ENCODE results near the gene MYF5.

The MYF5 gene

DNA sequence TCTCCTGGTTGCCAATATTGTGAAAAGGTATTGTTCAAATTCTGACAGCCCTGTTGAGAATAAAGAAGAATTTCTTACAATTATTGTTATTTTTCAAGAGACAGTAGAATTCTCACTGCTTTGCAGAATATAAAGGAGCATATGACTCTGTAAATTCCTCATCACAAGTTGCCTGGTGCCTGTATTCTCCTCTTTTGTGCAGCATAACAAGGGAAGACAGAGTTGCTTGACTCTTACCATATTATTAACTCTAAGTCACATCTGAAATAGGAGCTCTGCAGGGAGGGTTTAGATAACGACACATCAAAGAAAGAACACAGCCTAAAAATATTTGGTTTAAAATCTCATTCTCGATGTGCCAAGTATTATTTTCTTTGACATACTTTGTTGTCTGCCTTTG lies 31.1 kb downstream of the MYF5 start:
- TF ChIP-seq CREB1 (IDR thresholded peaks at IDR 0.05; ENCODE audit: low read depth), result no peak
- no peak for TF ChIP-seq RAD21 (IDR thresholded peaks at IDR 0.05; ENCODE audit: low read depth)
- no peak for TF ChIP-seq NFIC (IDR thresholded peaks at IDR 0.05)
- TF ChIP-seq CEBPB (IDR thresholded peaks at IDR 0.05), result no peak
- TF ChIP-seq, protein P1, sequence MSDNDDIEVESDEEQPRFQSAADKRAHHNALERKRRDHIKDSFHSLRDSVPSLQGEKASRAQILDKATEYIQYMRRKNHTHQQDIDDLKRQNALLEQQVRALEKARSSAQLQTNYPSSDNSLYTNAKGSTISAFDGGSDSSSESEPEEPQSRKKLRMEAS (IDR thresholded peaks at IDR 0.05), result no peak
- TF ChIP-seq, protein P2, sequence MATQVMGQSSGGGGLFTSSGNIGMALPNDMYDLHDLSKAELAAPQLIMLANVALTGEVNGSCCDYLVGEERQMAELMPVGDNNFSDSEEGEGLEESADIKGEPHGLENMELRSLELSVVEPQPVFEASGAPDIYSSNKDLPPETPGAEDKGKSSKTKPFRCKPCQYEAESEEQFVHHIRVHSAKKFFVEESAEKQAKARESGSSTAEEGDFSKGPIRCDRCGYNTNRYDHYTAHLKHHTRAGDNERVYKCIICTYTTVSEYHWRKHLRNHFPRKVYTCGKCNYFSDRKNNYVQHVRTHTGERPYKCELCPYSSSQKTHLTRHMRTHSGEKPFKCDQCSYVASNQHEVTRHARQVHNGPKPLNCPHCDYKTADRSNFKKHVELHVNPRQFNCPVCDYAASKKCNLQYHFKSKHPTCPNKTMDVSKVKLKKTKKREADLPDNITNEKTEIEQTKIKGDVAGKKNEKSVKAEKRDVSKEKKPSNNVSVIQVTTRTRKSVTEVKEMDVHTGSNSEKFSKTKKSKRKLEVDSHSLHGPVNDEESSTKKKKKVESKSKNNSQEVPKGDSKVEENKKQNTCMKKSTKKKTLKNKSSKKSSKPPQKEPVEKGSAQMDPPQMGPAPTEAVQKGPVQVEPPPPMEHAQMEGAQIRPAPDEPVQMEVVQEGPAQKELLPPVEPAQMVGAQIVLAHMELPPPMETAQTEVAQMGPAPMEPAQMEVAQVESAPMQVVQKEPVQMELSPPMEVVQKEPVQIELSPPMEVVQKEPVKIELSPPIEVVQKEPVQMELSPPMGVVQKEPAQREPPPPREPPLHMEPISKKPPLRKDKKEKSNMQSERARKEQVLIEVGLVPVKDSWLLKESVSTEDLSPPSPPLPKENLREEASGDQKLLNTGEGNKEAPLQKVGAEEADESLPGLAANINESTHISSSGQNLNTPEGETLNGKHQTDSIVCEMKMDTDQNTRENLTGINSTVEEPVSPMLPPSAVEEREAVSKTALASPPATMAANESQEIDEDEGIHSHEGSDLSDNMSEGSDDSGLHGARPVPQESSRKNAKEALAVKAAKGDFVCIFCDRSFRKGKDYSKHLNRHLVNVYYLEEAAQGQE (IDR thresholded peaks at IDR 0.05; ENCODE audit: low read depth), result no peak
- no peak for TF ChIP-seq ZBTB7A (IDR thresholded peaks at IDR 0.05; ENCODE audit: low read depth)
- no peak for TF ChIP-seq EP300 (IDR thresholded peaks at IDR 0.05; ENCODE audit: borderline replicate concordance)
- no peak for TF ChIP-seq FOXM1 (IDR thresholded peaks at IDR 0.05; ENCODE audit: borderline replicate concordance, low read depth)
- no peak for TF ChIP-seq TAF1 (IDR thresholded peaks at IDR 0.05; ENCODE audit: low read depth)

GRCh38 chr12:80749456-80749855 lies 32.7 kb downstream of the MYF5 start:
- TF ChIP-seq FOXM1 (IDR thresholded peaks at IDR 0.05; ENCODE audit: borderline replicate concordance, low read depth) (no peak), EGR1 (IDR thresholded peaks at IDR 0.05) (no peak), USF1 (IDR thresholded peaks at IDR 0.05) (no peak), ZBTB7A (IDR thresholded peaks at IDR 0.05; ENCODE audit: low read depth) (no peak), CREB1 (IDR thresholded peaks at IDR 0.05; ENCODE audit: low read depth) (no peak), CEBPB (IDR thresholded peaks at IDR 0.05) (no peak), YY1 (IDR thresholded peaks at IDR 0.05; ENCODE audit: low read depth) (no peak)
- TF ChIP-seq, protein P2 (IDR thresholded peaks at IDR 0.05; ENCODE audit: low read depth), result no peak

DNA sequence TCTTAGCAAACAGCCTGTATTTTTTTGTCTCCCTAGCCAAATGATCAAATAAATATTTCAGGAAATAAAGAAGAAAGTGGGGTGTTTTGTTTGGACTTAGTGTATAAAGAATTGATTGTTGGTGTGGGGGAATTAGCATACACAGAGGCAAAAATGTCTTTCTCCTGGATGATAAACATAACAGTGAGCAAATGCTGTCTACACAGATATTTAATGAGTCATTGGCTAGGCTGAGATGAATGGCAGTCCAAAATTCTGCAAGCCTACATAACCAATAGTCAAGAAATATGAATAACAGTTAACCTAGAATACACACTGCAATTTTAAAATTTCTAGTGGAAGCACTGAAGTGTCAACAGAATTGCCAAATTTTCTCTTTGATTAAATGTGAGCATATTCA lies 35.8 kb downstream of the MYF5 start:
- no peak for TF ChIP-seq TCF12 (IDR thresholded peaks at IDR 0.05; ENCODE audit: low read depth)
- TF ChIP-seq TAF1 (IDR thresholded peaks at IDR 0.05; ENCODE audit: low read depth), result no peak
- no peak for TF ChIP-seq RAD21 (IDR thresholded peaks at IDR 0.05; ENCODE audit: low read depth)
- TF ChIP-seq CEBPB (IDR thresholded peaks at IDR 0.05), result no peak
- TF ChIP-seq EP300 (IDR thresholded peaks at IDR 0.05; ENCODE audit: borderline replicate concordance), result no peak
- no peak for TF ChIP-seq ZBTB7A (IDR thresholded peaks at IDR 0.05; ENCODE audit: low read depth)
- TF ChIP-seq CREB1 (IDR thresholded peaks at IDR 0.05; ENCODE audit: low read depth), result no peak
- no peak for TF ChIP-seq YY1 (IDR thresholded peaks at IDR 0.05; ENCODE audit: low read depth)
- TF ChIP-seq FOXM1 (IDR thresholded peaks at IDR 0.05; ENCODE audit: borderline replicate concordance, low read depth), result no peak
- TF ChIP-seq USF1 (IDR thresholded peaks at IDR 0.05), result no peak
- TF ChIP-seq, protein P2 (IDR thresholded peaks at IDR 0.05; ENCODE audit: low read depth), result no peak
- TF ChIP-seq, protein P1 (IDR thresholded peaks at IDR 0.05), result no peak
- no peak for TF ChIP-seq TEAD4 (IDR thresholded peaks at IDR 0.05)
- TF ChIP-seq EGR1 (IDR thresholded peaks at IDR 0.05), result no peak
- TF ChIP-seq NFIC (IDR thresholded peaks at IDR 0.05), result no peak

- TF ChIP-seq ZBTB7A (IDR thresholded peaks at IDR 0.05; ENCODE audit: low read depth) (no peak), RAD21 (IDR thresholded peaks at IDR 0.05; ENCODE audit: low read depth) (no peak), FOXM1 (IDR thresholded peaks at IDR 0.05; ENCODE audit: borderline replicate concordance, low read depth) (no peak), CREB1 (IDR thresholded peaks at IDR 0.05; ENCODE audit: low read depth) (no peak), TAF1 (IDR thresholded peaks at IDR 0.05; ENCODE audit: low read depth) (no peak), YY1 (IDR thresholded peaks at IDR 0.05; ENCODE audit: low read depth) (no peak), TEAD4 (IDR thresholded peaks at IDR 0.05) (no peak), EP300 (IDR thresholded peaks at IDR 0.05; ENCODE audit: borderline replicate concordance) (no peak), NFIC (IDR thresholded peaks at IDR 0.05) (no peak), CEBPB (IDR thresholded peaks at IDR 0.05) (no peak), USF1 (IDR thresholded peaks at IDR 0.05) (no peak)
- TF ChIP-seq, protein P1 (IDR thresholded peaks at IDR 0.05), result no peak
Measured at GRCh38 chr12:80754274-80754673, 37.6 kb downstream of the MYF5 start.

Data from Ishikawa (cell line).